Glutamatergic neuron (in vitro differentiated cells): Measurements from ENCODE around the gene PLXND1. TPM values are rescaled to one million over a fixed set of nuclear protein-coding genes. Genes with fewer than 3 reads are reported as not detected.
A peak's percentile ranks its signal among the peaks of the same experiment; 100 is the strongest.

Experiments
- DNase-seq: peaks from one replicate; pipeline ENCODE4 v3.0.0; 2022
- H3K27ac Mint-ChIP-seq: one replicate; pipeline ENCODE4 v1.8.0; 2020; ENCODE audit warnings: mild to moderate bottlenecking, mixed read lengths, inconsistent platforms; ENCODE audit not compliant: unreplicated experiment
- H3K27me3 Mint-ChIP-seq: one replicate; pipeline ENCODE4 v1.8.0; 2020; ENCODE audit warnings: mild to moderate bottlenecking, moderate library complexity, mixed read lengths, inconsistent platforms; ENCODE audit not compliant: unreplicated experiment
- H3K36me3 Mint-ChIP-seq: one replicate; pipeline ENCODE4 v1.8.0; 2020; ENCODE audit warnings: mild to moderate bottlenecking, mixed read lengths, inconsistent platforms; ENCODE audit not compliant: unreplicated experiment
- H3K4me1 Mint-ChIP-seq: one replicate; pipeline ENCODE4 v1.8.0; 2020; ENCODE audit warnings: mild to moderate bottlenecking, low read depth, mixed read lengths, inconsistent platforms; ENCODE audit not compliant: unreplicated experiment
- H3K4me3 Mint-ChIP-seq: one replicate; pipeline ENCODE4 v1.8.0; 2020; ENCODE audit warnings: mild to moderate bottlenecking, mixed read lengths, inconsistent platforms; ENCODE audit not compliant: unreplicated experiment
- H3K9me3 Mint-ChIP-seq: one replicate; pipeline ENCODE4 v1.8.0; 2020; ENCODE audit warnings: mild to moderate bottlenecking, moderate library complexity, mixed read lengths, inconsistent platforms; ENCODE audit not compliant: unreplicated experiment
- total RNA-seq: library from RNA; stranded (reverse); fragmentation: NEBNext Ultra II Directional; extraction: Animal tissue kit (Norgen Biotek cat#: 25700); gene quantifications from one replicate; pipeline ENCODE4 v1.2.1, GENCODE V29; 2021; ENCODE audit not compliant: unreplicated experiment
- TF ChIP-seq, protein P1 (sequence below): fragments of 200-600 bp; sonication (generic); IDR thresholded peaks from one replicate; pipeline ENCODE4 v1.5.0; 2021; ENCODE audit not compliant: partially characterized antibody, unreplicated experiment

The PLXND1 gene
- total RNA-seq, 1 donor from 2014 or later: 72.2 TPM

DNA sequence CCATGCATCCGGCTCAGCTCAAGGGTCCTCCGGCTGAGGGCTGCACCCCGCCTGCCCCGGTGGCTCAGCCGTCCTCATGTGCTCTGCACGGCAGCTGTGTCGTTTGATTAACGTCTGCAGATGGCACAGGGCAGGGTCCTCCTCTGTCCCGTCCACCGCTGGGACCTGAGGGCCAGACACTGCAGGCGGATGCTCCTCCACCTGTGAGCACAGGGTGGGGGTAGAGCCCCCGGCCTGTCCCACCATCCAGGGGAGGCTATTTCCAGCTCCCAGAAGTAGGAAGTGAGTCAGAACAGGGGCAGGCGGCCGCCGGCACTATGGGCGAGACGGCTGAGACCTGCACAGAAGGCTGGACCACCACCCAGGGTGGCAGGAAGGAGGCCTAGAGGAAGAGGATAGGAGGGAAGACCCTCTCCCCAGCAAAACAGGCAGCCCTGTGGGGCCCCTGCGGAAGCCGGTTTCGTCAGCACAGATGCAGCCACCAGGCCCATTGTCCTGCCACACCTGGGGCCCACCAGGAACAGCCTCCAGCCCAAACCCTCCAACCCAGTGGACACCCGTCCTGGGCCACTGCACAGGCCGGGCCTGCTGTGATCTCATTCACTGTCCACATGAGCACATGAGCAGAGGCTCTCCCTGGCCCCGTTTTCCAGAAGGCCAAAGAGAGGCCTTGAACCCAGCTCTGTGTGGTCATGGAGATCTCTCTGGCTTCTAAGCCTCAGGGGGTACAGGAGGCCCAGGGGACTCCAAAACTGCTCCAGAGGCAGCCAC, 12.6 kb upstream of the PLXND1 start:
- Mint-ChIP-seq H3K27me3 (peaks cover 5% of the 10 kb centered on the region), H3K4me1 (peaks cover 8% of the 10 kb centered on the region), H3K36me3 (no peaks in the 10 kb centered on the region), H3K9me3 (peaks cover 4% of the 10 kb centered on the region), H3K27ac (peak overlapping the region; percentile 44), H3K4me3 (no peak overlapping the region)
- no peak for DNase-seq
- TF ChIP-seq, protein P1, sequence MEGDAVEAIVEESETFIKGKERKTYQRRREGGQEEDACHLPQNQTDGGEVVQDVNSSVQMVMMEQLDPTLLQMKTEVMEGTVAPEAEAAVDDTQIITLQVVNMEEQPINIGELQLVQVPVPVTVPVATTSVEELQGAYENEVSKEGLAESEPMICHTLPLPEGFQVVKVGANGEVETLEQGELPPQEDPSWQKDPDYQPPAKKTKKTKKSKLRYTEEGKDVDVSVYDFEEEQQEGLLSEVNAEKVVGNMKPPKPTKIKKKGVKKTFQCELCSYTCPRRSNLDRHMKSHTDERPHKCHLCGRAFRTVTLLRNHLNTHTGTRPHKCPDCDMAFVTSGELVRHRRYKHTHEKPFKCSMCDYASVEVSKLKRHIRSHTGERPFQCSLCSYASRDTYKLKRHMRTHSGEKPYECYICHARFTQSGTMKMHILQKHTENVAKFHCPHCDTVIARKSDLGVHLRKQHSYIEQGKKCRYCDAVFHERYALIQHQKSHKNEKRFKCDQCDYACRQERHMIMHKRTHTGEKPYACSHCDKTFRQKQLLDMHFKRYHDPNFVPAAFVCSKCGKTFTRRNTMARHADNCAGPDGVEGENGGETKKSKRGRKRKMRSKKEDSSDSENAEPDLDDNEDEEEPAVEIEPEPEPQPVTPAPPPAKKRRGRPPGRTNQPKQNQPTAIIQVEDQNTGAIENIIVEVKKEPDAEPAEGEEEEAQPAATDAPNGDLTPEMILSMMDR: no peak

DNA sequence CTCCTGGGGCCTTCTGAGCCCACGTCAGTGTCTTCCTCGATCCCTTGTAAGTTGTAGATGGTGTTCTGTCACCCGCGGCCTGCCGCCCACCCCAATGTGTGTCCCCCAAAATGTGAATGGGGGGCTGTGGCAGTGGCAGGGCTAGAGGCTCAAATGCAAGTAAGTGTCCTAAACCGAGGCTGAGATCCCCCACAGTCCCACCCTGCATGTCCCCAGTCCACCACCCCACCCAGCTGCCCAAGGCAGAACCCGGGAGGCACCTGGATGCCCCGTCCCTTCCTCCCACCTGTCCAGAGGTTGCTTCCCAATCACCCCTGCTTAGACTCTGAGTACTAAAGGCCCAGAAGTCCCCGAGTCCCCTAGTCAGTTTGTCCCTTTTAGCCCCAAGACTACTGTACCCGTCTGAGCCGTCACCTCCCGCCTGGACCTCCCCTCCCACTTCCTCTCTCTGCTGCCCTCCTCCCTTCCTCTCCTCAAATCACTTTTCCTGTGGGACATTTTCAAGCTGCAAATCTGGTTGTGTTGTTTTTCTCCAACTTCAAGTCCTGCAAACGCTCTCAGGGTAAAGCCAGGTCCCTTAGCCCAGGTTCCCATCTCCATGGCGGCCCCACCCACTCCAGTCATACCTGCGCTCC, 11.8 kb upstream of the PLXND1 start:
- no peak for DNase-seq
- Mint-ChIP-seq H3K36me3 (no peaks in the 10 kb centered on the region), H3K4me1 (peaks cover 8% of the 10 kb centered on the region), H3K27ac (peak overlapping the region; percentile 44), H3K9me3 (peaks cover 4% of the 10 kb centered on the region), H3K27me3 (peaks cover 5% of the 10 kb centered on the region), H3K4me3 (no peak overlapping the region)
- TF ChIP-seq, protein P1: no peak

DNA sequence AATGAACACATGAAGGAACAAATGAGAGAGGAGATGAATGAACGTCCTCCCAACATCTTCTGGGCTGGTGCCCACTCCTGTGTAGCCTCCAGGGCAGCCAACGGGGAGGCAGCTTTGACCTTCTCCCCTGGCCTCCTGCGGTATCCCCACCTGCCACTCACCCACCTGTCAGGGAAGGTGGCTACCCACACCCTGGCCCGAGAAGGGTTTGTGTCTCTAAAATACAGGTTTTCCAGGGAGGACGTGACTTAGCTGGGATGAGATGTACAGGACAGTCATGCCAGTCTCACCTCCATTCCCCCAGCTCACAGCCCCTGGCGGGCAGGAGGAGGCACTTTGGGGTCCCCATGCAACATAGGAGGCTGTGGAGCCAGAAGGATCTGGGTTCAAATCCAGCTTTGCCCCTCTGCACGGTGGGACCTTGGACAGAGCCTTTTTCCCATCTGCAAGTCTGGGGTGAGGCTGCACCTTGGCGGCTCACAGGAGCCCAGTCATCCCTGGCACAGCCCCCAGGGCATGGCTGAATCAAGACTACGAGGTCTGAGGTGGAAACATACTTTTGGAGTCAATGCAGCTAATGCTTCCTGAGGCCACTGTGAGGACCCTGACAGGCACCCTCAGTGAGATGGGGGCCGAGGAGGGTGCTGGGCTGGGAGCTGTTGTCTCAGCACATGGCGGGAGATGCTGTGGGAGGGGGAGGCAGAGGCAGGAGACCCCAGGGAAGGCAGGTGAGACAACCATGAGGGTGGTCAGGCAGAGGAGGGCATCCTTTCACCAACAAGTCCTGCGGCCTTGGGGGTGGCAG, 11.1 kb upstream of the PLXND1 start:
- H3K9me3 Mint-ChIP-seq: peaks cover 2% of the 10 kb centered on the region

DNA sequence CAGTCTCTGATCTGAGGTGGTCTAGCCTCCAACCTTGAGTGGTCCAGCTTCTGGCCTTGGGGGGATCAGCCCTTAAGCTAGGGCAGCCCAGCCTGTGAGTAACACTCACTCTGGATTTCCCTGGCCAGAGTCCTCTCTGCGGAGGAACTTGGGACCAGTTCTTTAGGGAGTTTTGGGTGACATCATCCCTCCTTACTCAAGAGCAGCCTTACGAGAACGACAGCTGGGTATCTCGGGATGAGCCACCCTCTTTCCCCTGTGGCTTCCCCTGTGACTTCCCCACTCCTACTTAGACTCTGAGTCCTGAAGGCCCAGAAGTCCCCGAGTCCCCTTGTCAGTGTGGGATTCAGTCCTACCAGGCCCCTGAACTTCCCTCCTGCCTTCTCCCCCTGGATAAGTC, 10.2 kb upstream of the PLXND1 start:
- H3K9me3 Mint-ChIP-seq: peaks cover 3% of the 10 kb centered on the region
- TF ChIP-seq, protein P1: no peak
- DNase-seq: no peak
- no peak overlapping the region for H3K27ac Mint-ChIP-seq
- H3K36me3 Mint-ChIP-seq: no peaks in the 10 kb centered on the region
- H3K27me3 Mint-ChIP-seq: peaks cover 3% of the 10 kb centered on the region
- H3K4me1 Mint-ChIP-seq: peaks cover 8% of the 10 kb centered on the region
- no peak overlapping the region for H3K4me3 Mint-ChIP-seq

More for the DNA sequence above, 11.1 kb upstream of the PLXND1 start:
- Mint-ChIP-seq H3K27me3 (peaks cover 3% of the 10 kb centered on the region), H3K4me1 (peaks cover 8% of the 10 kb centered on the region), H3K27ac (no peak overlapping the region), H3K36me3 (no peaks in the 10 kb centered on the region), H3K4me3 (no peak overlapping the region)
- TF ChIP-seq, protein P1: no peak
- DNase-seq: no peak

DNA sequence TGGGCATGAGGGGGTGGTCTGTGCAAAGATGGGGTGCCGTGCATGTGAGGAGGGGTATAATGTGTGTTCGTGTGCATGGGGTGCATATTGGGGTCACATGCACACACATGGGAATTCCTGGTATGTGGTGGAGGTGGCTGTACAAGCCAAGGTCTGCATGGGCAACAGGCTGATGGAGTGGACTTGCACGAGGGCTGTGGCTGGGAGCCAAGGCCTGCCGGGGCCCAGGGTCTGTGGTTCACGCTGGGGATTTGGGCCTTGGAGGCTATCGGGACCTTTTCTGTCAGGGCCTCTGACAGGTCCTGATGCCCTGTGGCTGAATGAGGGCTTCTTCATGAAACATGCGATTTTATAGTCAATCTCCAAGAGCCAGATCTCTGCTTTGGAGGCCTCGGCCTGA, 9.8 kb upstream of the PLXND1 start:
- Mint-ChIP-seq H3K4me3 (no peak overlapping the region), H3K36me3 (no peaks in the 10 kb centered on the region), H3K27me3 (peaks cover 3% of the 10 kb centered on the region), H3K4me1 (peaks cover 5% of the 10 kb centered on the region), H3K9me3 (peaks cover 3% of the 10 kb centered on the region), H3K27ac (no peak overlapping the region)
- TF ChIP-seq, protein P1: no peak
- DNase-seq: no peak
